H1 (cell line): ENCODE results near the gene HLF.

Source experiments
- ATF2 ChIP-seq: IDR thresholded peaks from 2 replicates; pipeline ENCODE4 v1.6.1; 2012; ENCODE audit warnings: low read length, inconsistent platforms
- CREB1 ChIP-seq: IDR thresholded peaks from 2 replicates; pipeline ENCODE4 v1.6.1; 2012; ENCODE audit warnings: inconsistent platforms
- CTCF ChIP-seq, 3 experiments: IDR thresholded peaks; 1 replicate in 2 of 3; 2 replicates in 1 of 3; pipeline versions ENCODE4 v1.5.1 to v1.6.1; 2011; ENCODE audit warnings: low read length in 3 of 3, mild to moderate bottlenecking in 3 of 3, inconsistent platforms in 2 of 3, low read depth in 1 of 3, moderate library complexity in 1 of 3; ENCODE audit not compliant: insufficient read depth in 1 of 3; ENCODE audit errors: control extremely low read depth in 1 of 3
- EZH2 ChIP-seq: fragments of 200-600 bp; sonication (generic); IDR thresholded peaks from 2 replicates; pipeline ENCODE4 v1.7.1; 2012; ENCODE audit warnings: low read depth, mild to moderate bottlenecking, moderate library complexity, low read length, inconsistent platforms; ENCODE audit not compliant: severe bottlenecking
- POLR2A ChIP-seq, 2 experiments: IDR thresholded peaks; 1 replicate in 1 of 2; 2 replicates in 1 of 2; pipeline ENCODE4 v1.6.1; 2011; ENCODE audit warnings: low read depth in 2 of 2, low read length in 2 of 2, mild to moderate bottlenecking in 2 of 2; ENCODE audit errors: control extremely low read depth in 1 of 2
- POLR2AphosphoS5 ChIP-seq: IDR thresholded peaks from 2 replicates; pipeline ENCODE4 v1.6.1; 2011; ENCODE audit warnings: low read depth, low read length
- RNF2 ChIP-seq: fragments of 200-900, 300-1000 bp; sonication (generic); IDR thresholded peaks from 2 replicates; pipeline ENCODE4 v1.7.1; 2016; ENCODE audit warnings: borderline replicate concordance, low read depth, mild to moderate bottlenecking, antibody characterized with exemption, low read length; ENCODE audit not compliant: poor library complexity, severe bottlenecking; ENCODE audit errors: missing control alignments
- SIN3A ChIP-seq, 2 experiments: IDR thresholded peaks in 1 of 2; conservative IDR thresholded peaks in 1 of 2; 2 replicates each; pipeline ENCODE4 v1.6.1; 2011 to 2012; ENCODE audit warnings: low read length in 2 of 2, improper control_type of control experiment in 1 of 2, low read depth in 1 of 2, mild to moderate bottlenecking in 1 of 2
- YY1 ChIP-seq: IDR thresholded peaks from 2 replicates; pipeline ENCODE4 v1.6.1; 2011; ENCODE audit warnings: low read depth, mild to moderate bottlenecking, low read length

GRCh38 chr17:55324296-55324978 is 59.7 kb downstream of the HLF start:
- TF ChIP-seq POLR2A (IDR thresholded peaks at IDR 0.05; ENCODE audit: control extremely low read depth in 1 of 2, low read depth in 2 of 2, low read length in 2 of 2) = no peak
- TF ChIP-seq CTCF (IDR thresholded peaks at IDR 0.05; ENCODE audit: control extremely low read depth in 1 of 3, insufficient read depth in 1 of 3, low read depth in 1 of 3, low read length in 3 of 3) = peak in 1 of 3 experiments; percentile 19; a peak in 1 of 4 replicates
- no peak for TF ChIP-seq ATF2
- TF ChIP-seq POLR2AphosphoS5 = no peak
- TF ChIP-seq SIN3A (conservative IDR thresholded peaks at IDR 0.05 in 1 of 2, IDR thresholded peaks at IDR 0.05 in 1 of 2; ENCODE audit: low read depth in 1 of 2, low read length in 2 of 2) = no peak
- no peak for TF ChIP-seq CREB1
- no peak for TF ChIP-seq EZH2
- TF ChIP-seq RNF2 = no peak
- no peak for TF ChIP-seq YY1
